ENCODE data around the gene SEC31B. TPM values are rescaled to one million over a fixed set of nuclear protein-coding genes. Genes with fewer than 3 reads are reported as not detected.
A peak's percentile ranks its signal among the peaks of the same experiment; 100 is the strongest.

SEC31B gene
- total RNA-seq, 1 donor from 2014 or later = 16.0 TPM

- no peak for DNase-seq (ENCODE audit: low spot score)
Measured at GRCh38 chr10:100528123-100528886, 8.6 kb upstream of the SEC31B start.

- no peak for DNase-seq (ENCODE audit: low spot score)
Measured at GRCh38 chr10:100524638-100525037, 5.0 kb upstream of the SEC31B start.

GRCh38 chr10:100524206-100524605 lies 4.5 kb upstream of the SEC31B start:
- DNase-seq (ENCODE audit: low spot score) = no peak

- DNase-seq (ENCODE audit: low spot score) = no peak
Measured at GRCh38 chr10:100522945-100523344, 3.3 kb upstream of the SEC31B start.

GRCh38 chr10:100522107-100522801 lies 2.6 kb upstream of the SEC31B start:
- DNase-seq (ENCODE audit: low spot score) = no peak

GRCh38 chr10:100520811-100521210 lies 1.1 kb upstream of the SEC31B start:
- DNase-seq (ENCODE audit: low spot score) = no peak

GRCh38 chr10:100518761-100519241 lies 860 bp downstream of the SEC31B start:
- DNase-seq (ENCODE audit: low spot score) = peak; percentile 64

GRCh38 chr10:100516847-100517246 lies 2.8 kb downstream of the SEC31B start:
- DNase-seq (ENCODE audit: low spot score) = no peak

- DNase-seq (ENCODE audit: low spot score) = no peak
Measured at GRCh38 chr10:100515612-100516011, 4.0 kb downstream of the SEC31B start.

- DNase-seq (ENCODE audit: low spot score) = peak; percentile 70
Measured at GRCh38 chr10:100510533-100511308, 8.9 kb downstream of the SEC31B start.

GRCh38 chr10:100509241-100509840 lies 10.3 kb downstream of the SEC31B start:
- no peak for DNase-seq (ENCODE audit: low spot score)

- DNase-seq (ENCODE audit: low spot score) = no peak
Measured at GRCh38 chr10:100508691-100509150, 10.9 kb downstream of the SEC31B start.

- no peak for DNase-seq (ENCODE audit: low spot score)
Measured at GRCh38 chr10:100508266-100508665, 11.4 kb downstream of the SEC31B start.

- DNase-seq (ENCODE audit: low spot score) = no peak
Measured at GRCh38 chr10:100507357-100507732, 12.3 kb downstream of the SEC31B start.

GRCh38 chr10:100506596-100507356 lies 12.9 kb downstream of the SEC31B start:
- no peak for DNase-seq (ENCODE audit: low spot score)

GRCh38 chr10:100505164-100505563 lies 14.5 kb downstream of the SEC31B start:
- DNase-seq (ENCODE audit: low spot score) = no peak

GRCh38 chr10:100504096-100504495 lies 15.6 kb downstream of the SEC31B start:
- no peak for DNase-seq (ENCODE audit: low spot score)

GRCh38 chr10:100502926-100503494 lies 16.7 kb downstream of the SEC31B start:
- no peak for DNase-seq (ENCODE audit: low spot score)

GRCh38 chr10:100501423-100501822 lies 18.2 kb downstream of the SEC31B start:
- DNase-seq (ENCODE audit: low spot score) = no peak

- no peak for DNase-seq (ENCODE audit: low spot score)
Measured at GRCh38 chr10:100498059-100498458, 21.6 kb downstream of the SEC31B start.

- no peak for DNase-seq (ENCODE audit: low spot score)
Measured at GRCh38 chr10:100496567-100496966, 23.1 kb downstream of the SEC31B start.
